ENCODE data around the gene PDIA5.

Gene PDIA5

DNA sequence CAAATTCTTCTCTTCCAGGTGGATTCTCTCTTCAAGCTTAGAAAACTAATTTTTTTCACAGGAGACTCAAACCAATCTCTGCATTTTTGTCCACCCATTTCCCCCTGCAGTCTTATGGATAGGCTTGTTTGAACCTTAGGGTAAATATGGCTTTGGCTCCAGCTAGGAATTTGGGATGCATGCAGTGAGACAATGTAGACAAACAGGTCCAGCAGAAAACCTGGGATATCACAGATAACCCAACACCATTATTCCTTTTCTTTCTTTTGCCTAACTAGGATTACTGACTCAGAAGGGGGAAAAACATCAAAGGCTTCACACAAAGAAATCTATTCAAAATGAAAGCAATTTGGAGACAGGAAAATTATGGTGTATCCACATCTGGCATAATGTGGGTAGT, 28.1 kb upstream of the PDIA5 start:
- H3K4me3 ChIP-seq (replicated peaks; ENCODE audit: low read depth, low read length), result no peak overlapping the region
- TF ChIP-seq, protein P1, sequence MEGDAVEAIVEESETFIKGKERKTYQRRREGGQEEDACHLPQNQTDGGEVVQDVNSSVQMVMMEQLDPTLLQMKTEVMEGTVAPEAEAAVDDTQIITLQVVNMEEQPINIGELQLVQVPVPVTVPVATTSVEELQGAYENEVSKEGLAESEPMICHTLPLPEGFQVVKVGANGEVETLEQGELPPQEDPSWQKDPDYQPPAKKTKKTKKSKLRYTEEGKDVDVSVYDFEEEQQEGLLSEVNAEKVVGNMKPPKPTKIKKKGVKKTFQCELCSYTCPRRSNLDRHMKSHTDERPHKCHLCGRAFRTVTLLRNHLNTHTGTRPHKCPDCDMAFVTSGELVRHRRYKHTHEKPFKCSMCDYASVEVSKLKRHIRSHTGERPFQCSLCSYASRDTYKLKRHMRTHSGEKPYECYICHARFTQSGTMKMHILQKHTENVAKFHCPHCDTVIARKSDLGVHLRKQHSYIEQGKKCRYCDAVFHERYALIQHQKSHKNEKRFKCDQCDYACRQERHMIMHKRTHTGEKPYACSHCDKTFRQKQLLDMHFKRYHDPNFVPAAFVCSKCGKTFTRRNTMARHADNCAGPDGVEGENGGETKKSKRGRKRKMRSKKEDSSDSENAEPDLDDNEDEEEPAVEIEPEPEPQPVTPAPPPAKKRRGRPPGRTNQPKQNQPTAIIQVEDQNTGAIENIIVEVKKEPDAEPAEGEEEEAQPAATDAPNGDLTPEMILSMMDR (IDR thresholded peaks at IDR 0.05; ENCODE audit: low read length, missing control alignments), result no peak
- no peak for DNase-seq (ENCODE audit: low read depth)

DNA sequence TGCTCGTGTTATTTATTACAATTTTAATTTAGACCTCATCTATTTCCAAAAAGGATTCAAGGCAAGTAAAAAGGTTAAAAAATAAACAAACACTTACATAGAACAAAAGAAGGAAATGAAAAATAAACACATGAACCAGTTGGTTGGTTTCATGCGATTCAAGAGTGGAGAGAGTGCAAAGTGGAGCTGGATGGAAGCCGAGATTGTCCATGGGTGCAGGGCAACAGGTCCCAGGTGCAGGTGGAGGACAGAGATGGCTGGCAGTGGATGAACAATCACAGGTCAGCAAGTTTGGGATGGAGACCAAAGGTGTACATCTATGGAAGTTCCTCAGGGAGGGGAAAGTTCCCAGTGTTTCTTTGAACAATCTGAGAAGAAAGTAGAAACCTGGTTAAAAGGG, 27.6 kb upstream of the PDIA5 start:
- DNase-seq (ENCODE audit: low read depth), result no peak
- H3K4me3 ChIP-seq (replicated peaks; ENCODE audit: low read depth, low read length), result no peak overlapping the region
- TF ChIP-seq, protein P1 (IDR thresholded peaks at IDR 0.05; ENCODE audit: low read length, missing control alignments), result no peak

- TF ChIP-seq, protein P1 (IDR thresholded peaks at IDR 0.05; ENCODE audit: low read length, missing control alignments), result no peak
- H3K4me3 ChIP-seq (replicated peaks; ENCODE audit: low read depth, low read length), result no peak overlapping the region
- DNase-seq (ENCODE audit: low read depth), result no peak
Observed at GRCh38 chr3:123042413-123042812, 24.4 kb upstream of the PDIA5 start.

- no peak overlapping the region for H3K4me3 ChIP-seq (replicated peaks; ENCODE audit: low read depth, low read length)
- TF ChIP-seq, protein P1 (IDR thresholded peaks at IDR 0.05; ENCODE audit: low read length, missing control alignments), result no peak
- DNase-seq (ENCODE audit: low read depth), result no peak
Observed at GRCh38 chr3:123044981-123045763, 21.7 kb upstream of the PDIA5 start.

- TF ChIP-seq, protein P1 (IDR thresholded peaks at IDR 0.05; ENCODE audit: low read length, missing control alignments), result no peak
- no peak overlapping the region for H3K4me3 ChIP-seq (replicated peaks; ENCODE audit: low read depth, low read length)
- DNase-seq (ENCODE audit: low read depth), result no peak
Observed at GRCh38 chr3:123046262-123047061, 20.4 kb upstream of the PDIA5 start.

GRCh38 chr3:123047062-123047319, 19.8 kb upstream of the PDIA5 start:
- TF ChIP-seq, protein P1 (IDR thresholded peaks at IDR 0.05; ENCODE audit: low read length, missing control alignments), result no peak
- no peak for DNase-seq (ENCODE audit: low read depth)
- no peak overlapping the region for H3K4me3 ChIP-seq (replicated peaks; ENCODE audit: low read depth, low read length)
